Neuronal stem cell (in vitro differentiated cells): ENCODE data around the gene DNAJB4. TPM values are rescaled to one million over a fixed set of nuclear protein-coding genes. Genes with fewer than 3 reads are reported as not detected.
"Not testable (repeated sequence)": the region's sequence is repeated elsewhere in the genome, so short reads cannot be mapped to it uniquely, and the experiment has no call there.

ENCODE experiments used
- DNase-seq: peaks from one replicate; pipeline ENCODE4 v3.0.0-alpha.2; 2013; ENCODE audit warnings: low spot score
- H2AFZ ChIP-seq: one replicate; pipeline ENCODE4 v1.6.1; 2013; ENCODE audit warnings: mild to moderate bottlenecking, low read length, inconsistent platforms
- H2AK5ac ChIP-seq: 2 replicates; pipeline ENCODE4 v1.6.1; 2013; ENCODE audit warnings: low read depth, mild to moderate bottlenecking, inconsistent platforms, low read length, moderate library complexity, mixed read lengths
- H2BK120ac ChIP-seq: 2 replicates; pipeline ENCODE4 v1.6.1; 2013; ENCODE audit warnings: low read depth, mild to moderate bottlenecking, inconsistent platforms, low read length, moderate library complexity, mixed read lengths
- H2BK12ac ChIP-seq: one replicate; pipeline ENCODE4 v1.6.1; 2013; ENCODE audit warnings: low read length, inconsistent platforms
- H2BK15ac ChIP-seq: 2 replicates; pipeline ENCODE4 v1.6.1; 2013; ENCODE audit warnings: mild to moderate bottlenecking, low read length, inconsistent platforms, mixed read lengths
- H2BK5ac ChIP-seq: one replicate; pipeline ENCODE4 v1.6.1; 2013; ENCODE audit warnings: inconsistent platforms, mild to moderate bottlenecking, low read length, moderate library complexity
- H3K14ac ChIP-seq: one replicate; pipeline ENCODE4 v1.6.1; 2013; ENCODE audit warnings: low read length, inconsistent platforms
- H3K18ac ChIP-seq: 2 replicates; pipeline ENCODE4 v1.6.1; 2013; ENCODE audit warnings: low read length, inconsistent platforms
- H3K23ac ChIP-seq: 2 replicates; pipeline ENCODE4 v1.6.1; 2013; ENCODE audit warnings: low read depth, mild to moderate bottlenecking, mixed read lengths, low read length, inconsistent platforms; ENCODE audit not compliant: poor library complexity
- H3K27ac ChIP-seq: replicated peaks from 3 replicates; pipeline ENCODE4 v1.5.1; 2013; ENCODE audit warnings: low read length, inconsistent platforms
- H3K27me3 ChIP-seq, 3 experiments: 2 replicates each; pipeline ENCODE4 v1.6.1; 2013; ENCODE audit warnings: low read length in 3 of 3, mild to moderate bottlenecking in 2 of 3, inconsistent platforms in 1 of 3, low read depth in 1 of 3, mixed read lengths in 1 of 3, moderate library complexity in 1 of 3; ENCODE audit not compliant: control insufficient read depth in 3 of 3, insufficient read depth in 3 of 3
- H3K36me3 ChIP-seq, 2 donors: replicated peaks in 1 of 2; 2 replicates each; pipeline ENCODE4 v1.6.1; 2013; ENCODE audit warnings: low read length in 2 of 2; ENCODE audit not compliant: control insufficient read depth in 2 of 2, insufficient read depth in 2 of 2
- H3K4ac ChIP-seq: 2 replicates; pipeline ENCODE4 v1.6.1; 2013; ENCODE audit warnings: inconsistent platforms, mild to moderate bottlenecking, low read length, moderate library complexity
- H3K4me1 ChIP-seq, 2 donors: 1 replicate in 1 of 2; 2 replicates in 1 of 2; pipeline ENCODE4 v1.6.1; 2013; ENCODE audit warnings: low read length in 2 of 2, low read depth in 1 of 2; ENCODE audit not compliant: control insufficient read depth in 2 of 2, insufficient read depth in 1 of 2
- H3K4me2 ChIP-seq: one replicate; pipeline ENCODE4 v1.6.1; 2013; ENCODE audit warnings: mild to moderate bottlenecking, low read length, inconsistent platforms; ENCODE audit not compliant: insufficient read depth, poor library complexity, severe bottlenecking
- H3K4me3 ChIP-seq, 2 donors: 2 replicates each; pipeline ENCODE4 v1.5.1; 2013; ENCODE audit warnings: low read length in 2 of 2, mild to moderate bottlenecking in 2 of 2, inconsistent platforms in 1 of 2, moderate library complexity in 1 of 2
- H3K79me1 ChIP-seq: one replicate; pipeline ENCODE4 v1.6.1; 2013; ENCODE audit warnings: low read depth, mild to moderate bottlenecking, inconsistent platforms, low read length, moderate library complexity
- H3K9ac ChIP-seq: one replicate; pipeline ENCODE4 v1.6.1; 2013; ENCODE audit warnings: mild to moderate bottlenecking, low read depth, low read length, inconsistent platforms; ENCODE audit not compliant: poor library complexity
- H3K9me3 ChIP-seq, 2 donors: replicated peaks in 1 of 2; 2 replicates each; pipeline versions ENCODE3 to v1.6.1; 2013; ENCODE audit warnings: low read length in 2 of 2, mild to moderate bottlenecking in 2 of 2, inconsistent platforms in 1 of 2, low read depth in 1 of 2, mixed read lengths in 1 of 2, moderate library complexity in 1 of 2; ENCODE audit not compliant: control insufficient read depth in 2 of 2, insufficient read depth in 1 of 2
- H4K8ac ChIP-seq: one replicate; pipeline ENCODE4 v1.6.1; 2013; ENCODE audit warnings: low read depth, mild to moderate bottlenecking, inconsistent platforms, low read length, moderate library complexity
- H4K91ac ChIP-seq: one replicate; pipeline ENCODE4 v1.6.1; 2013; ENCODE audit warnings: low read length, low read depth, mild to moderate bottlenecking, inconsistent platforms; ENCODE audit not compliant: poor library complexity
- WGBS, 2 donors: extraction: QIAGEN DNeasy Blood & Tissue Kit; methylation state at CpG; one replicate each; pipeline ENCODE4 v1.1.7; 2013; ENCODE audit warnings: missing lambda C conversion rate in 2 of 2, mixed read lengths in 1 of 2; ENCODE audit not compliant: insufficient read length in 2 of 2, insufficient replicate concordance in 1 of 2; ENCODE audit errors: extremely low coverage in 2 of 2; 5-methylcytosine and 5-hydroxymethylcytosine counted together
- small RNA-seq: library from polyadenylated mRNA; stranded (forward); fragments of <200 nt; extraction: miRNeasy Mini kit (QIAGEN cat#:217004); gene quantifications from one replicate; pipeline ENCODE3, GENCODE V24; 2013; ENCODE audit not compliant: insufficient read depth

Gene DNAJB4

GRCh38 chr1:78064886-78065285 is 60.1 kb downstream of the DNAJB4 start:
- not testable (repeated sequence) for H4K91ac ChIP-seq, H2BK5ac ChIP-seq, H3K27me3 ChIP-seq, H3K4me2 ChIP-seq, H3K4ac ChIP-seq, H2AK5ac ChIP-seq, H3K18ac ChIP-seq, H3K14ac ChIP-seq, H2AFZ ChIP-seq, H3K27ac ChIP-seq, H3K36me3 ChIP-seq, DNase-seq, H3K4me3 ChIP-seq, H3K9me3 ChIP-seq, H3K4me1 ChIP-seq, H2BK15ac ChIP-seq, H2BK120ac ChIP-seq, H3K79me1 ChIP-seq, H4K8ac ChIP-seq, H2BK12ac ChIP-seq, H3K23ac ChIP-seq, H3K9ac ChIP-seq
- no CpG with 5 or more reads among the region's 2 CpGs for WGBS, 2 donors

Small RNA genes lying within 50 kb of the gene (small RNA-seq; reads per million reads assigned to genes)
- not detected for gene AC103591.3
